Neural cell (in vitro differentiated cells): ENCODE measurements around the gene ELOA. TPM values are rescaled to one million over a fixed set of nuclear protein-coding genes. Genes with fewer than 3 reads are reported as not detected.

Experiments
- H2AFZ ChIP-seq: fragments of 200-600, 300-800 bp; sonication (generic), shearing (Covaris generic); 2 replicates; pipeline ENCODE4 v1.6.0; 2014; ENCODE audit warnings: low read depth, mild to moderate bottlenecking, antibody characterized with exemption, low read length, moderate library complexity
- H3F3A ChIP-seq: fragments of 200-600 bp; shearing (Covaris generic); 2 replicates; pipeline ENCODE4 v1.6.1; 2016; ENCODE audit warnings: mild to moderate bottlenecking, moderate library complexity, mixed read lengths, antibody characterized with exemption, low read length; ENCODE audit not compliant: insufficient read depth, poor library complexity, severe bottlenecking
- H3K27ac ChIP-seq: fragments of 200-600, 300-800 bp; sonication (generic), shearing (Covaris generic); 2 replicates; pipeline ENCODE4 v1.5.1; 2014; ENCODE audit warnings: mild to moderate bottlenecking, low read length, moderate library complexity
- H3K27me3 ChIP-seq: fragments of 300-800, 200-600 bp; sonication (generic), shearing (Covaris generic); 2 replicates; pipeline ENCODE4 v1.6.0; 2014; ENCODE audit warnings: mild to moderate bottlenecking, low read depth, low read length, moderate library complexity; ENCODE audit not compliant: insufficient read depth
- H3K36me3 ChIP-seq: fragments of 300-800, 200-600 bp; sonication (generic), shearing (Covaris generic); 2 replicates; pipeline ENCODE4 v1.5.1; 2014; ENCODE audit warnings: mild to moderate bottlenecking, antibody characterized with exemption, low read length, moderate library complexity; ENCODE audit not compliant: insufficient read depth
- H3K4me2 ChIP-seq: fragments of 300-800, 200-600 bp; sonication (generic), shearing (Covaris generic); 2 replicates; pipeline ENCODE4 v1.6.0; 2014; ENCODE audit warnings: mild to moderate bottlenecking, low read length
- H3K4me3 ChIP-seq: fragments of 300-800, 200-600 bp; sonication (generic), shearing (Covaris generic); 2 replicates; pipeline ENCODE4 v1.5.1; 2014; ENCODE audit warnings: mild to moderate bottlenecking, low read length, moderate library complexity
- H3K79me2 ChIP-seq: fragments of 200-600 bp; shearing (Covaris generic); replicated peaks from 2 replicates; pipeline ENCODE4 v1.6.0; 2014; ENCODE audit warnings: mild to moderate bottlenecking, low read length, moderate library complexity; ENCODE audit not compliant: insufficient read depth
- H3K9ac ChIP-seq: fragments of 300-800, 200-600 bp; sonication (generic), shearing (Covaris generic); 2 replicates; pipeline ENCODE4 v1.6.1; 2016; ENCODE audit warnings: mild to moderate bottlenecking, low read length, mixed read lengths
- H3K9me2 ChIP-seq: fragments of 200-600 bp; shearing (Covaris generic); 2 replicates; pipeline ENCODE4 v1.6.1; 2016; ENCODE audit warnings: mild to moderate bottlenecking, low read length, mixed read lengths; ENCODE audit not compliant: insufficient read depth
- H3K9me3 ChIP-seq: fragments of 200-600, 300-800 bp; sonication (generic), shearing (Covaris generic); 2 replicates; pipeline ENCODE4 v1.6.1; 2016; ENCODE audit warnings: mild to moderate bottlenecking, mixed run types, low read length, moderate library complexity, mixed read lengths
- H4K20me1 ChIP-seq: fragments of 200-600 bp; shearing (Covaris generic); 2 replicates; pipeline ENCODE4 v1.6.1; 2016; ENCODE audit warnings: mild to moderate bottlenecking, mixed run types; ENCODE audit not compliant: insufficient read depth
- CTCF ChIP-seq: fragments of 450-650 bp; IDR thresholded peaks from 2 replicates; pipeline ENCODE4 v1.5.1; 2014; ENCODE audit warnings: antibody characterized with exemption, mild to moderate bottlenecking, moderate library complexity; ENCODE audit not compliant: poor library complexity, severe bottlenecking
- EP300 ChIP-seq: fragments of 450-650 bp; conservative IDR thresholded peaks from 2 replicates; pipeline ENCODE4 v1.6.1; 2014; ENCODE audit warnings: antibody characterized with exemption, mild to moderate bottlenecking, moderate library complexity; ENCODE audit not compliant: poor library complexity, severe bottlenecking
- EZH2 ChIP-seq: fragments of 200-600, 300-800 bp; shearing (Covaris generic), sonication (generic); IDR thresholded peaks from 2 replicates; pipeline ENCODE4 v1.6.1; 2014; ENCODE audit warnings: antibody characterized with exemption, low read length, borderline replicate concordance, mild to moderate bottlenecking; ENCODE audit not compliant: insufficient read depth, poor library complexity, severe bottlenecking
- MXI1 ChIP-seq: fragments of 450-650 bp; conservative IDR thresholded peaks from 2 replicates; pipeline ENCODE4 v1.6.1; 2014; ENCODE audit warnings: antibody characterized with exemption, mild to moderate bottlenecking; ENCODE audit not compliant: poor library complexity, severe bottlenecking
- POLR2AphosphoS5 ChIP-seq: IDR thresholded peaks from 2 replicates; pipeline ENCODE4 v1.6.1; 2012
- RAD21 ChIP-seq: fragments of 450-650 bp; conservative IDR thresholded peaks from 2 replicates; pipeline ENCODE4 v1.6.1; 2014; ENCODE audit warnings: antibody characterized with exemption, mild to moderate bottlenecking, moderate library complexity
- REST ChIP-seq: IDR thresholded peaks from 2 replicates; pipeline ENCODE4 v1.6.1; 2012; ENCODE audit warnings: borderline replicate concordance
- SMC3 ChIP-seq: fragments of 450-650 bp; conservative IDR thresholded peaks from 2 replicates; pipeline ENCODE4 v1.6.1; 2014; ENCODE audit warnings: antibody characterized with exemption, mild to moderate bottlenecking, moderate library complexity; ENCODE audit not compliant: poor library complexity
- TAF1 ChIP-seq: IDR thresholded peaks from 2 replicates; pipeline ENCODE4 v1.6.1; 2012; ENCODE audit warnings: low read depth
- polyA plus RNA-seq: library from polyadenylated mRNA; depleted of rRNA; stranded (reverse); fragments of >200 nt; gene quantifications from 2 replicates; pipeline ENCODE4 v1.2.3, GENCODE V29; 2014

ELOA gene
- polyA plus RNA-seq, 1 donor from 2014 or later = 20.0 TPM

DNA sequence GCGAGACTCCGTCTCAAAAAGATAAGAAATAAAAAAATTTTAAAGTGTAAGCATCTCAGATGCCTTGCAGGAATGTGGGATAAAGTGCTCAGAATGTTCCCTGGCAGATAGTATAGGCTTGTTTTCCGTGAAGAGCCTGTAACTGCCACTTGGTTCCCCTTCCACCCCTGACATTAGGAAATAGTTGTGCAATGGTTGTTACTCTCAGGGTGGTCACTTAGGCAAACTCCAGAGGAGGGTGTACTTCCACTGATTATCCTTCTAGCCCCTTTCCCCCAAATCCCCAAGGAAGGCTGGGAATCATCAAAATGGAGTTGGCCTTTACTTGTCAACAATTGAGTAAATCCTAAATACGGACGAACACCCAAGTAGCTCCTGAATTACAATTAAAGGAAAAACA, 41.3 kb upstream of the ELOA start:
- Histone ChIP-seq H3K27ac (no peak overlapping the region), H3K79me2 (peaks cover 13% of the 10 kb centered on the region), H3K9ac (no peak overlapping the region), H3K4me2 (no peak overlapping the region), H3F3A (no peaks in the 10 kb centered on the region), H3K36me3 (peaks cover 4% of the 10 kb centered on the region), H3K9me3 (no peaks in the 10 kb centered on the region), H2AFZ (no peak overlapping the region), H4K20me1 (no peaks in the 10 kb centered on the region), H3K9me2 (no peaks in the 10 kb centered on the region), H3K27me3 (no peaks in the 10 kb centered on the region), H3K4me3 (no peak overlapping the region)
- TF ChIP-seq CTCF (no peak), SMC3 (no peak), RAD21 (no peak), POLR2AphosphoS5 (no peak), EP300 (no peak), REST (no peak), MXI1 (no peak), EZH2 (no peak), TAF1 (no peak)

- H3K79me2 ChIP-seq = peaks cover 3% of the 10 kb centered on the region
- H3K36me3 ChIP-seq = no peaks in the 10 kb centered on the region
- H3F3A ChIP-seq = no peaks in the 10 kb centered on the region
- no peaks in the 10 kb centered on the region for H3K9me3 ChIP-seq
- H3K27me3 ChIP-seq = no peaks in the 10 kb centered on the region
- TF ChIP-seq MXI1 = no peak
- TF ChIP-seq EP300 = no peak
- no peak overlapping the region for H3K4me2 ChIP-seq
- H4K20me1 ChIP-seq = no peaks in the 10 kb centered on the region
- H2AFZ ChIP-seq = no peak overlapping the region
- H3K4me3 ChIP-seq = no peak overlapping the region
- H3K9ac ChIP-seq = no peak overlapping the region
- H3K27ac ChIP-seq = no peak overlapping the region
- no peaks in the 10 kb centered on the region for H3K9me2 ChIP-seq
Measured at GRCh38 chr1:23704834-23705495, 38.3 kb upstream of the ELOA start.
